ENCODE measurements around the gene GRAMD4.

Gene GRAMD4

DNA sequence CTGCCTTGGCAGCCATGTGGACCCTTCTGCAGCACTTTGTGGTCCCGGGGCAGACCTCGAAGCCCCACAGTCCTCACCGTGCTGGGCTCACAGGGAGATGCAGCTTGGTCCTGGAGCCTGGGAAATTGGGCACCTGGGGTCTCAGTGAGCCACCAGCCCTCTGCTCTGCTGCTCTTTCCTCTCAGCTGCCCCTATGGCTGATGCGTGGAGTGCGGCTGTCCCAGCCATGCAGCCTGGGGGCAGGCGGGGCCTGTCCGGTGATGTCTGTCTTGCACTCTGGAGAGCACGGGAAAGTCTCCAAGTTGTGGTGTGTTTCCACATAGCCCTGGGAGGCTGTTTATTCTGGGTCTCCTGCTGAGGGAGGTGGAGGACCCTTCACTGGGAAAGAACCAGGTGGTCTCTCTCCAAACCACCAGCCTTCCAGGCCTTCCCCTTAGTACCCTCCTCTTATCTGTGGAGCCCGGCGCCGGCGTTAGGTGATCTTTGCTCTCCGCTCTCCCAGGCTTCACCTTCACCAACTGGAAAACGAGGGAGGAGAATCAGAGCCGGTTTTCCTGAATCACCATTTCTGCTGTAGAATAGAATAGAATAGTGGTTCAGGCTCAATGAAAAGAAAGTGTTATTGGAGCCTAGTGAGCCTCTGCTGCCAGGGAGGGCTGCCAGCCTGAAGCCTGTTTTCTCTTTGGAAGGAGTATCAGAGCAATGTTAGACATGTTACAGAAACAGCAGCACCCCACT lies 41.2 kb upstream of the GRAMD4 start:
- H3K4me3 ChIP-seq (ENCODE audit: low read depth, low read length): no peak overlapping the region
- TF ChIP-seq, protein P1, sequence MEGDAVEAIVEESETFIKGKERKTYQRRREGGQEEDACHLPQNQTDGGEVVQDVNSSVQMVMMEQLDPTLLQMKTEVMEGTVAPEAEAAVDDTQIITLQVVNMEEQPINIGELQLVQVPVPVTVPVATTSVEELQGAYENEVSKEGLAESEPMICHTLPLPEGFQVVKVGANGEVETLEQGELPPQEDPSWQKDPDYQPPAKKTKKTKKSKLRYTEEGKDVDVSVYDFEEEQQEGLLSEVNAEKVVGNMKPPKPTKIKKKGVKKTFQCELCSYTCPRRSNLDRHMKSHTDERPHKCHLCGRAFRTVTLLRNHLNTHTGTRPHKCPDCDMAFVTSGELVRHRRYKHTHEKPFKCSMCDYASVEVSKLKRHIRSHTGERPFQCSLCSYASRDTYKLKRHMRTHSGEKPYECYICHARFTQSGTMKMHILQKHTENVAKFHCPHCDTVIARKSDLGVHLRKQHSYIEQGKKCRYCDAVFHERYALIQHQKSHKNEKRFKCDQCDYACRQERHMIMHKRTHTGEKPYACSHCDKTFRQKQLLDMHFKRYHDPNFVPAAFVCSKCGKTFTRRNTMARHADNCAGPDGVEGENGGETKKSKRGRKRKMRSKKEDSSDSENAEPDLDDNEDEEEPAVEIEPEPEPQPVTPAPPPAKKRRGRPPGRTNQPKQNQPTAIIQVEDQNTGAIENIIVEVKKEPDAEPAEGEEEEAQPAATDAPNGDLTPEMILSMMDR (IDR thresholded peaks at IDR 0.05; ENCODE audit: borderline replicate concordance, insufficient read depth, low read depth, low read length): no peak

DNA sequence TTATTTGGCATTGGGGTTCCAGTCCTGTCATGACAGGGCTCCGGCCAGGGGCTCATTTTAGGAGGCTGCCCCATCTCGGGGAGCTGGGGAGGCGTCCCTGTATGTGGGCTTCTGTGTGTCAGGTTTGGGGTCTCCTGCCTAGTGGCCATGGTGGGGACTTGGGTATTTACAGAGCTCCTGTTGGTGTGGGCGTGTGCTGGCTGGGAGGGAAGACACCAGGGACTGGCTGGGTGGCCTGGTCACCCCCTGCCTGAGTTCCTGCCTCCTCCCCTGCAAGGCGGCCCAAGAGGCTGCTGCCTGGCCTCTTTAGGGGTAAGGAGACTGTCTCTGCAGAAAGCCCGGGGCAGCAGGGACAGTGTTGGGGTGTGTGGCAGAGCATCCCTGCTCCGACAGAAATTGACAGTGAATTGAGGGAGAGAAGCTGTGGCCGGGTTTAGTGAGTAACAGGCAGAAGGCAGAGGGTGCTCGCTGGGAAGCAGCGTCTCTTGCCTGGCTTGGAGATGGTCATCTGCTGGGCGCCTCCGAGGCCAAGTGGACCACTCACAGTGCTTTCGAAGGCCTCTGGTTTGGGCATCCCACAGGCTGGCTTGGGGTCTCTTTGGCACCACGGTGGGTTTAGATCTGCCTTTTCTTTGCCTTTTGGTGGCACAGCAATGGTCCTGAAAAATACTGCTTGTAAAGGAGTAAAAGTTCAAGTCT lies 40.3 kb upstream of the GRAMD4 start:
- no peak overlapping the region for H3K4me3 ChIP-seq (ENCODE audit: low read depth, low read length)
- TF ChIP-seq, protein P1 (IDR thresholded peaks at IDR 0.05; ENCODE audit: borderline replicate concordance, insufficient read depth, low read depth, low read length): no peak

DNA sequence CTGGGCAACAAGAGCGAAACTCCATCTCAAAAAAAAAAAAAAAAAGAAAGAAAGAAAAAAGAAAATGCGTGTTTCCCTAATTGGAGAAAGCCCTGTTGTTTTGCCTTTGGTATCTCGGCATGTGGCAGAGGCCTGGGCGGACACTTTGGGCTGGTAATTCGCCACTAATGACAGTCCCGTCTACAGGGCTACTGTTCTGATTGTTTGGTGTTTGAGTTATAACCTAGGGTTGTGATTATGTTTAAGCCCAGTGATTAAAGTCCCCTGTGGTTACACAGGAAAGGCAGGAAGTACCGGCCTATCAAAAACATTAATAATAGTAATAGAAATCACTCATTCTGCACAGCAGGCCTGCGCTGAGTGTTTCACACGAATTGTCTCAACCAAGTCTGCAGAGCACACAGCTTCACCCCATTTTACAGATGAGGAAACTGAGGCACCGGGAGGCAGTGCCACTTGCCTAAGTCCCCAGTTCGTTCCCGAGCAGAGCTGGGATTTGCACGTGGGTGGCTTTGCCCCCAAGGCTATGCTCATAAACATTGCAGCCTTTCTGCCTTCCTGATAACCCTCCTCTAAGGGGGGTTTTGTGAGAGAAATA lies 39.1 kb upstream of the GRAMD4 start:
- no peak overlapping the region for H3K4me3 ChIP-seq (ENCODE audit: low read depth, low read length)
- TF ChIP-seq, protein P1 (IDR thresholded peaks at IDR 0.05; ENCODE audit: borderline replicate concordance, insufficient read depth, low read depth, low read length): no peak

DNA sequence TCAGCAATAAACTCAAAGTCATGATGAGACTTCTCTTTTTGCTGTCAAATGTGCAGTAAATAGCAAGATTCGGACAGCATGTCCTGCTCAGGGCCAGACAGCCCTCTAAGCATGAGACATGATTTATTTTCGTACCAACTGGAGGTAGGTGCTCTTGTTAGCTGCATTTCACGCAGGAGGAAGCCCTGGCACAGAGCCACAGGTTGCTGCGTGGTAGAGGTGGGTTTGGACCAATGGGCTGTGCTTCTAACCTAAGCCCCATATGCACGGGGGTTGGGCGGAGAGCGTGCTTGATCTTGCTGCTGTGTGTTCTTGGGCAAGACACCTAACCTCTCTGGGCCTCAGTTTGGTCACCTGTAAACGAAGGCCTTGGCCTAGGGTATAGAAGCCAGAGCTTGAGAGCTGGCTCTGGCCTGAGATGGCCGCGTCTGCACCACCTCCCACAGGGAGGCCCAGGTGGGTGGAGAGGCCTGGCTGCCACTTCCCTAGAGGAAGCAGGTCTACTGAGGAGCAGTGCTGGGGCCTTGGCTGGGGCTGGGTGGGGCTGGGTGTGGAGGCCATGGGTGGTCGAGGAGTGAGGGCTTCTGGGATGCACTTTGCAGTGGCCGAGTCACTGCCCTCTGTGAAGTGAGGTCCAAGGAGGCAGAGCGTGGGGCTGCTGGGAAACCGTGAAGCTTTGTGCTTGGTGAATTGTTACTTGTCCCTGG lies 38.5 kb upstream of the GRAMD4 start:
- H3K4me3 ChIP-seq (ENCODE audit: low read depth, low read length): no peak overlapping the region
- TF ChIP-seq, protein P1 (IDR thresholded peaks at IDR 0.05; ENCODE audit: borderline replicate concordance, insufficient read depth, low read depth, low read length): no peak

DNA sequence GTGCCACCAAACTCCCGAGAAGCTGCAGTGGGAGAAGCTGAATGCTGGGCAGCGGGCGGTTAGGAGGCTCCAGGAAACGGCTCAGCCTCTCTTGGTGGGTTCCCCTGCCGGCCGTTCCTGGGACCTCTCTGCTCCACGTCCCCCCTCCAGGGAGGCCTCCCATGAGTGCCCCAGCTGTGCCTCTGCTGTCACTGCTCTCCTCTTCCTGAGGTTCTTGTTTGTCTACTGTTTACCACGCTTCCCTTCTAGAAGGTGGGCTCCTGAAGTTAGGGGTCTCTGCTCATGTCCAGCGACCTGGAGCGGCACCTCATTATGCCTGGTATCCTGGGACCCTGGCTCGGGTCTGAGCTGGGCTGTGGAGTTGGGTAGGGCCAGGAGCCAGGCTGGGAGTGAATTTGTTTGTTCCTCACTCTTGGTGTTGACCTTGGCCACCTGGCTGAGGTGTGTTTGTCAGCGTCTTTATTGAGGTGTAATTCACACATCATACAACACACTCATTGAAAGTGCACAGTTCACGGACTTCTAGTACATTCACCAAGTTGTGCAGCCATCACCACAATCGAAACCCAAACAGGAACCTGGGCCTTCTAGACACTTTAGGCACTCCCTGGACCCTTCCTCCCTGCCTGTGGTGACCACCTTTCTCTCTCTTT lies 37.8 kb upstream of the GRAMD4 start:
- TF ChIP-seq, protein P1 (IDR thresholded peaks at IDR 0.05; ENCODE audit: borderline replicate concordance, insufficient read depth, low read depth, low read length): 0 out of 2 replicates have a peak, but pooled peaks have one; percentile 35
- H3K4me3 ChIP-seq (ENCODE audit: low read depth, low read length): no peak overlapping the region

DNA sequence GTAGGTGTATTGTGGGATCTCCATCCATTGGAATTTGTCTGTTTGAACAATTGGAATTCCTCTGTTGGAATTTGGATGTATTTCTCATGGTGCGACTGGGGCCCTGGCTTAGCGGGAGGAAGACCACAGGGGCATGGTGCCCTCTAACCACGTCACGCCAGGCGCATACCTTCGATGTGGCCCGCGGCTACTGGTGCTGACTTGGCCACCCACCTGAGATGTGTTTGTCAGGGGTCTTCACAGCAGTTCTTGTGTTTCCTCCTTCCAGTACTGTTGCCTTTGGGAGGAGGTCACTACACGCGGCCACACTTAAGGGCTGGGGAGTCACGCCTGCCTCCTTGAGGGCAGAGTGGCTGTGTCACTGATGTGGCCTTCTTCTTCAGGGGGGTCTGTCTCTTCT lies 36.6 kb upstream of the GRAMD4 start:
- H3K4me3 ChIP-seq (ENCODE audit: low read depth, low read length): no peak overlapping the region
- TF ChIP-seq, protein P1 (IDR thresholded peaks at IDR 0.05; ENCODE audit: borderline replicate concordance, insufficient read depth, low read depth, low read length): no peak

Data from GM12875 (cell line).